Measurements from ENCODE around the gene C22orf23. TPM values are rescaled to one million over a fixed set of nuclear protein-coding genes. Genes with fewer than 3 reads are reported as not detected.

C22orf23 gene
- total and polyA plus RNA-seq, 2 of the 13 experiments (the other 11 are each of a cell fraction or from before 2014, with no cell fraction given), result 0.21 to 0.24 TPM

GRCh38 chr22:37985050-37985585, 31.7 kb upstream of the C22orf23 start:
- Histone ChIP-seq H3K4me1 (ENCODE audit: insufficient read depth, low read length) (peaks cover 29% of the 10 kb centered on the region), H2AFZ (ENCODE audit: low read length) (no peak overlapping the region), H3K4me2 (ENCODE audit: low read depth, low read length) (no peak overlapping the region), H3K9me3 (ENCODE audit: low read length) (no peaks in the 10 kb centered on the region), H3K27me3 (ENCODE audit: control insufficient read depth in 1 of 2, insufficient read depth in 2 of 2, low read length in 2 of 2) (no peaks in the 10 kb centered on the region), H3K9ac (ENCODE audit: insufficient read depth, low read depth, low read length) (no peak overlapping the region), H3K36me3 (replicated peaks in 1 of 2; ENCODE audit: control insufficient read depth in 1 of 2, insufficient read depth in 2 of 2, low read length in 2 of 2) (no peaks in the 10 kb centered on the region), H3K79me2 (ENCODE audit: insufficient read depth, low read length) (no peaks in the 10 kb centered on the region), H3K4me3 (replicated peaks in 1 of 3; ENCODE audit: insufficient read depth in 1 of 3, low read depth in 2 of 3, low read length in 3 of 3) (no peak overlapping the region), H4K20me1 (ENCODE audit: insufficient read depth, low read length) (no peaks in the 10 kb centered on the region), H3K27ac (ENCODE audit: extremely low read length, insufficient read depth, low read length) (no peak overlapping the region)
- FAIRE-seq (no peak), DNase-seq (ENCODE audit: low spot score) (no peak), ATAC-seq (no peak)
- POLR2A ChIA-PET, result no interaction called here
- CTCF ChIA-PET (ENCODE audit: low intra/inter-chr PET ratio, low total read pairs), result no interaction called here
- no TSS peak for BruUV-seq (replicated peaks)
- intact Hi-C loops (cut with micrococcal nuclease; ENCODE audit: unreplicated experiment), result no loop called here
- 84% methylated on average over 9 of the region's 9 CpGs for WGBS (ENCODE audit: low lambda C conversion rate)
- in situ Hi-C loops (cut with HindIII; ENCODE audit: extremely low pct_ligation_motif_present, low pct_unique_long_range_greater_than_20kb), result no loop called here
- TF ChIP-seq TBL1XR1 (IDR thresholded peaks at IDR 0.05; ENCODE audit: borderline replicate concordance, low read length, partially characterized antibody), result no peak
- TF ChIP-seq HMGXB4 (CRISPR knock-in tag; IDR thresholded peaks at IDR 0.05; ENCODE audit: borderline replicate concordance in 1 of 2, low read depth in 1 of 2), result no peak
- TF ChIP-seq SMAD3 (CRISPR knock-in tag; IDR thresholded peaks at IDR 0.05), result no peak
- TF ChIP-seq, protein P1, sequence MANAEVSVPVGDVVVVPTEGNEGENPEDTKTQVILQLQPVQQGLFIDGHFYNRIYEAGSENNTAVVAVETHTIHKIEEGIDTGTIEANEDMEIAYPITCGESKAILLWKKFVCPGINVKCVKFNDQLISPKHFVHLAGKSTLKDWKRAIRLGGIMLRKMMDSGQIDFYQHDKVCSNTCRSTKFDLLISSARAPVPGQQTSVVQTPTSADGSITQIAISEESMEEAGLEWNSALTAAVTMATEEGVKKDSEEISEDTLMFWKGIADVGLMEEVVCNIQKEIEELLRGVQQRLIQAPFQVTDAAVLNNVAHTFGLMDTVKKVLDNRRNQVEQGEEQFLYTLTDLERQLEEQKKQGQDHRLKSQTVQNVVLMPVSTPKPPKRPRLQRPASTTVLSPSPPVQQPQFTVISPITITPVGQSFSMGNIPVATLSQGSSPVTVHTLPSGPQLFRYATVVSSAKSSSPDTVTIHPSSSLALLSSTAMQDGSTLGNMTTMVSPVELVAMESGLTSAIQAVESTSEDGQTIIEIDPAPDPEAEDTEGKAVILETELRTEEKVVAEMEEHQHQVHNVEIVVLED (CRISPR knock-in tag; IDR thresholded peaks at IDR 0.05; ENCODE audit: borderline replicate concordance), result no peak
- TF ChIP-seq, protein P2, sequence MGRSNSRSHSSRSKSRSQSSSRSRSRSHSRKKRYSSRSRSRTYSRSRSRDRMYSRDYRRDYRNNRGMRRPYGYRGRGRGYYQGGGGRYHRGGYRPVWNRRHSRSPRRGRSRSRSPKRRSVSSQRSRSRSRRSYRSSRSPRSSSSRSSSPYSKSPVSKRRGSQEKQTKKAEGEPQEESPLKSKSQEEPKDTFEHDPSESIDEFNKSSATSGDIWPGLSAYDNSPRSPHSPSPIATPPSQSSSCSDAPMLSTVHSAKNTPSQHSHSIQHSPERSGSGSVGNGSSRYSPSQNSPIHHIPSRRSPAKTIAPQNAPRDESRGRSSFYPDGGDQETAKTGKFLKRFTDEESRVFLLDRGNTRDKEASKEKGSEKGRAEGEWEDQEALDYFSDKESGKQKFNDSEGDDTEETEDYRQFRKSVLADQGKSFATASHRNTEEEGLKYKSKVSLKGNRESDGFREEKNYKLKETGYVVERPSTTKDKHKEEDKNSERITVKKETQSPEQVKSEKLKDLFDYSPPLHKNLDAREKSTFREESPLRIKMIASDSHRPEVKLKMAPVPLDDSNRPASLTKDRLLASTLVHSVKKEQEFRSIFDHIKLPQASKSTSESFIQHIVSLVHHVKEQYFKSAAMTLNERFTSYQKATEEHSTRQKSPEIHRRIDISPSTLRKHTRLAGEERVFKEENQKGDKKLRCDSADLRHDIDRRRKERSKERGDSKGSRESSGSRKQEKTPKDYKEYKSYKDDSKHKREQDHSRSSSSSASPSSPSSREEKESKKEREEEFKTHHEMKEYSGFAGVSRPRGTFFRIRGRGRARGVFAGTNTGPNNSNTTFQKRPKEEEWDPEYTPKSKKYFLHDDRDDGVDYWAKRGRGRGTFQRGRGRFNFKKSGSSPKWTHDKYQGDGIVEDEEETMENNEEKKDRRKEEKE (IDR thresholded peaks at IDR 0.05), result no peak
- no peak for TF ChIP-seq SRSF9 (IDR thresholded peaks at IDR 0.05; ENCODE audit: borderline replicate concordance, insufficient read depth, low read depth, low read length, poor library complexity, severe bottlenecking)
- TF ChIP-seq POLR2G (IDR thresholded peaks at IDR 0.05; ENCODE audit: low read depth, low read length), result no peak

Measured in HepG2 (cell line).